HG02885 (cell line): ENCODE results near the gene KCNMA1.

ENCODE experiments used
- ATAC-seq: cut with Tn5 transposase; IDR thresholded peaks from one replicate; pipeline ENCODE4 v1.9.1; 2021; ENCODE audit warnings: mild to moderate bottlenecking; ENCODE audit not compliant: unreplicated experiment, poor library complexity

The KCNMA1 gene

GRCh38 chr10:77068969-77069368 lies 568.6 kb downstream of the KCNMA1 start:
- ATAC-seq, result no peak

- no peak for ATAC-seq
These were observed 569.3 kb downstream of the KCNMA1 start for GRCh38 chr10:77068272-77068671.

GRCh38 chr10:77062381-77062780 lies 575.2 kb downstream of the KCNMA1 start:
- no peak for ATAC-seq

GRCh38 chr10:77060913-77061312 lies 576.7 kb downstream of the KCNMA1 start:
- no peak for ATAC-seq

GRCh38 chr10:77056650-77057049 lies 581.0 kb downstream of the KCNMA1 start:
- ATAC-seq, result no peak

- no peak for ATAC-seq
These were observed 585.0 kb downstream of the KCNMA1 start for GRCh38 chr10:77052593-77052992.

GRCh38 chr10:77051837-77052236 lies 585.8 kb downstream of the KCNMA1 start:
- no peak for ATAC-seq

GRCh38 chr10:77049896-77050295 lies 587.7 kb downstream of the KCNMA1 start:
- ATAC-seq, result no peak

GRCh38 chr10:77049146-77049545 lies 588.5 kb downstream of the KCNMA1 start:
- ATAC-seq, result no peak

- no peak for ATAC-seq
These were observed 592.5 kb downstream of the KCNMA1 start for GRCh38 chr10:77045085-77045484.

- no peak for ATAC-seq
These were observed 594.2 kb downstream of the KCNMA1 start for GRCh38 chr10:77043420-77043763.

- ATAC-seq, result no peak
These were observed 594.7 kb downstream of the KCNMA1 start for GRCh38 chr10:77042706-77043419.

GRCh38 chr10:77041636-77042258 lies 595.9 kb downstream of the KCNMA1 start:
- no peak for ATAC-seq

GRCh38 chr10:77038407-77038806 lies 599.2 kb downstream of the KCNMA1 start:
- no peak for ATAC-seq

GRCh38 chr10:77037735-77038403 lies 599.7 kb downstream of the KCNMA1 start:
- ATAC-seq, result no peak

GRCh38 chr10:77036993-77037734 lies 600.4 kb downstream of the KCNMA1 start:
- peak; percentile 64 for ATAC-seq

- ATAC-seq, result no peak
These were observed 601.3 kb downstream of the KCNMA1 start for GRCh38 chr10:77036276-77036675.

- no peak for ATAC-seq
These were observed 602.8 kb downstream of the KCNMA1 start for GRCh38 chr10:77034795-77035194.

- ATAC-seq, result no peak
These were observed 603.4 kb downstream of the KCNMA1 start for GRCh38 chr10:77034240-77034639.

- ATAC-seq, result no peak
These were observed 605.4 kb downstream of the KCNMA1 start for GRCh38 chr10:77032188-77032570.
